Measurements from ENCODE around the gene NELFB.
A peak's percentile ranks its signal among the peaks of the same experiment; 100 is the strongest.

NELFB gene

GRCh38 chr9:137300567-137301080, 45.5 kb downstream of the NELFB start:
- H3K27ac ChIP-seq (ENCODE audit: low read depth, low read length, poor library complexity, severe bottlenecking): no peak overlapping the region
- no peaks in the 10 kb centered on the region for H4K20me1 ChIP-seq (ENCODE audit: insufficient read depth, low read length)
- H3K27me3 ChIP-seq (ENCODE audit: insufficient read depth, low read length): peaks cover 25% of the 10 kb centered on the region; the same call in 1 of the 2 replicates
- no peak overlapping the region for H2AFZ ChIP-seq (ENCODE audit: low read length)
- H3K4me2 ChIP-seq (ENCODE audit: low read length): peak overlapping the region; percentile 88
- H3K4me1 ChIP-seq (ENCODE audit: insufficient read depth, low read length, severe bottlenecking): peaks cover 14% of the 10 kb centered on the region
- no peaks in the 10 kb centered on the region for H3K79me2 ChIP-seq (ENCODE audit: insufficient read depth, low read length)
- H3K4me3 ChIP-seq (ENCODE audit: low read depth, low read length, poor library complexity, severe bottlenecking): peak overlapping the region; percentile 59
- H3K36me3 ChIP-seq (ENCODE audit: insufficient read depth, low read length): no peaks in the 10 kb centered on the region
- H3K9ac ChIP-seq (ENCODE audit: low read length): no peak overlapping the region
- H3F3A ChIP-seq (ENCODE audit: insufficient read depth, low read length): peaks cover 6% of the 10 kb centered on the region; the same call in 1 of the 2 replicates
- no peak for TF ChIP-seq EZH2 (IDR thresholded peaks at IDR 0.05; ENCODE audit: borderline replicate concordance, low read length)
- no peak for TF ChIP-seq CTCF (IDR thresholded peaks at IDR 0.05; ENCODE audit: low read length)
- H3K9me3 ChIP-seq (ENCODE audit: low read length): no peaks in the 10 kb centered on the region
- H3K9me2 ChIP-seq (ENCODE audit: low read depth, low read length): no peaks in the 10 kb centered on the region

- Histone ChIP-seq H3K27ac (ENCODE audit: low read depth, low read length, poor library complexity, severe bottlenecking) (no peak overlapping the region), H3K9me2 (ENCODE audit: low read depth, low read length) (no peaks in the 10 kb centered on the region), H3K4me1 (ENCODE audit: insufficient read depth, low read length, severe bottlenecking) (peaks cover 14% of the 10 kb centered on the region), H3K9ac (ENCODE audit: low read length) (no peak overlapping the region; the same call in 1 of the 2 replicates), H2AFZ (ENCODE audit: low read length) (no peak overlapping the region), H3K4me2 (ENCODE audit: low read length) (peak overlapping the region; percentile 88), H3K27me3 (ENCODE audit: insufficient read depth, low read length) (peaks cover 25% of the 10 kb centered on the region; the same call in 1 of the 2 replicates), H3F3A (ENCODE audit: insufficient read depth, low read length) (peaks cover 6% of the 10 kb centered on the region; the same call in 1 of the 2 replicates), H3K36me3 (ENCODE audit: insufficient read depth, low read length) (no peaks in the 10 kb centered on the region), H3K4me3 (ENCODE audit: low read depth, low read length, poor library complexity, severe bottlenecking) (peak overlapping the region; percentile 59), H3K79me2 (ENCODE audit: insufficient read depth, low read length) (no peaks in the 10 kb centered on the region), H3K9me3 (ENCODE audit: low read length) (no peaks in the 10 kb centered on the region), H4K20me1 (ENCODE audit: insufficient read depth, low read length) (no peaks in the 10 kb centered on the region)
- no peak for TF ChIP-seq CTCF (IDR thresholded peaks at IDR 0.05; ENCODE audit: low read length)
- TF ChIP-seq EZH2 (IDR thresholded peaks at IDR 0.05; ENCODE audit: borderline replicate concordance, low read length): 0 out of 2 replicates have a peak, but pooled peaks have one; percentile 65
These were observed 46.2 kb downstream of the NELFB start for GRCh38 chr9:137301081-137301947.

- Histone ChIP-seq H3K27ac (ENCODE audit: low read depth, low read length, poor library complexity, severe bottlenecking) (no peak within 1 kb of the TSS), H3F3A (ENCODE audit: insufficient read depth, low read length) (peaks cover 6% of the 10 kb centered on the region; the same call in 1 of the 2 replicates), H3K36me3 (ENCODE audit: insufficient read depth, low read length) (no peaks in the 10 kb centered on the region), H3K27me3 (ENCODE audit: insufficient read depth, low read length) (peaks cover 21% of the 10 kb centered on the region; the same call in 1 of the 2 replicates), H3K9me3 (ENCODE audit: low read length) (no peaks in the 10 kb centered on the region), H3K4me1 (ENCODE audit: insufficient read depth, low read length, severe bottlenecking) (peaks cover 14% of the 10 kb centered on the region), H3K4me3 (ENCODE audit: low read depth, low read length, poor library complexity, severe bottlenecking) (peak within 1 kb of the TSS; percentile 59), H4K20me1 (ENCODE audit: insufficient read depth, low read length) (no peaks in the 10 kb centered on the region), H3K79me2 (ENCODE audit: insufficient read depth, low read length) (no peaks in the 10 kb centered on the region), H3K9me2 (ENCODE audit: low read depth, low read length) (no peaks in the 10 kb centered on the region), H3K4me2 (ENCODE audit: low read length) (peak within 1 kb of the TSS; percentile 88), H3K9ac (ENCODE audit: low read length) (no peak within 1 kb of the TSS; the same call in 1 of the 2 replicates), H2AFZ (ENCODE audit: low read length) (no peak within 1 kb of the TSS)
- TF ChIP-seq EZH2 (IDR thresholded peaks at IDR 0.05; ENCODE audit: borderline replicate concordance, low read length): no peak
- TF ChIP-seq CTCF (IDR thresholded peaks at IDR 0.05; ENCODE audit: low read length): no peak
These were observed 47.0 kb downstream of the NELFB start, which contains the start of gene NRARP for GRCh38 chr9:137302118-137302448. Gene NRARP (minus strand): TSS chr9:137302271. CDS start chr9:137301928, 343 bp downstream.

Data from OCI-LY1 (cell line).